NCI-H446 treated with DMSO at 0.1 percent for 48 hours (cell line): ENCODE results near the gene DYNLT4.

Source experiments
- DNase-seq: peaks from one replicate; lab custom pipeline; 2025; lab: John Stamatoyannopoulos, UW

DYNLT4 gene

DNA sequence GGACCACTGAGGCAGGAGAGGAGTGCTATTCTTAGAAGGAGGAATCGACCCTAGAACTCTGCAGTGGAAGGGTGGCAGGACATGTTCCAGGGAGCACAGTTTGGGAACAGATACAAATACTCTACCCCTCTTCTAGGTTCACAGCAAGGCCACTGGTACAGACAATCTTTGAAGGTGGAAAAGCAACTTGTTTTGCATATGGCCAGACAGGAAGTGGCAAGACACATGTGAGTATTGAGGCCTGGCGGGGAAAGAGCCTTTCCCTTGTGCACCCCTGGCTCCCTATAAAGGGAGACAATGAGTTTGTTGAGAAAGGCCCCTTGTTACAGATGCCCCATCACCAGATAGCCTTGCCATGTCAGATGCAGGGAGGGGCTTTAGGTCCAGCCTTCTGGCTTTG lies 49.7 kb downstream of the DYNLT4 start:
- no peak for DNase-seq
